Measurements from ENCODE around the gene LHX2. TPM values are rescaled to one million over a fixed set of nuclear protein-coding genes. Genes with fewer than 3 reads are reported as not detected.

Gene LHX2
- total RNA-seq, 1 experiment from 2014 or later = not detected

DNA sequence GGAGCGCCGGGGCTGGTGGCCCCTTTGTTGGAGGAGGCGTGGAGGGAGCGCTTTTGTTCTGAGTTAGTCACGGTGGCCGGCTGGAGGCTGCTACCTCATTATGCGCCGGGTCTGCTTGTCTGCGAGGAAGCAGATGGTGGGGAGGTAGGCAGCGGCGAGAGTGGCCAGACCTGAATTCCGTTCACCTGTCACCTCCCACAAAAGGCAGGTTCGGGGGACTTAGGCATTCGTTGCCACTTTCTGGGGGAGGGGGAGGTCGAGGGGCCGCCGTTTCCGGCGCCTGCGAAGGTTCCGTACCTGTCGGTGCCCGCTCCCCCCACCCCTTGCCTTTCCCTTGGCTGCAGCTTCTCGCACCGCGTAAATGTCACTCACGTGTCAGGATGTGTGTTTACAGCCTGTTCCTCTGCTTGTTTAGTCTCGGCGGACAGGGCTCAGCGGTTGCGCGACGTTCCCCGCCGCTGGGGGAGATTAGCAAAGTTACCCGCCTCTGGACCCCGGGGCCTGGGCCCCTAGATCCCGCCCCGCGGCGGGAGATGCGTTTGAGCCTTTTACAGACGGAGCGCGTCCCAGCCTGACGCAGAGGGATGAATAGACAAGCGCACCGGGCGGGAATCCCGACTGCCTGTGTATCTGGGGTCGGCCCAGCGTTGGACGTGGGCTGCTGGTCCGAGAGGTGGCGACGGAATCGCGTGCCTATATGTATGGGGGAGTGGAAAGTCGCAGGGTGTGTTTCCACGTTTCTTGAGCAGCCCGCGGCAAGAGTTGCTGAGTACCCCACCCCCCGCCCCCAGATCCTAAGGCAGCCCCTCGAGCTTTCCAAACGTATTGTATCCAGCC is 2.7 kb upstream of the LHX2 start:
- H3K9me3 Mint-ChIP-seq = peaks cover 2 to 15% of the 10 kb centered on the region in 2 experiments; a peak in 1 of 5 replicates

More for the DNA sequence above, 2.7 kb upstream of the LHX2 start:
- no peak overlapping the region for H3K4ac ChIP-seq (ENCODE audit: low read depth, low read length)
- H4K8ac ChIP-seq (replicated peaks; ENCODE audit: insufficient read length, low read depth, low read length) = no peak overlapping the region
- Mint-ChIP-seq H3K4me3 (peak overlapping the region; percentile 48 to 82), H3K27ac (no peak overlapping the region), H3K36me3 (ENCODE audit: insufficient read depth in 1 of 3, low read depth in 3 of 3) (no peaks in the 10 kb centered on the region; a peak in 1 of 7 replicates), H3K4me1 (peaks cover 36 to 62% of the 10 kb centered on the region in 2 experiments), H3K27me3 (ENCODE audit: low read depth) (peaks cover 98% of the 10 kb centered on the region)
- H2BK20ac ChIP-seq (ENCODE audit: low read depth, low read length, poor library complexity, severe bottlenecking) = no peak overlapping the region
- H3K23me2 ChIP-seq (ENCODE audit: insufficient read length, low read depth, low read length, poor library complexity, severe bottlenecking) = peaks cover 14% of the 10 kb centered on the region
- H2BK12ac ChIP-seq (ENCODE audit: insufficient read length, low read depth, low read length) = no peak overlapping the region
- peak; percentile 81 for DNase-seq
- no peak overlapping the region for H3T11ph ChIP-seq (ENCODE audit: low read length)
- no peak overlapping the region for H2BK15ac ChIP-seq (ENCODE audit: low read depth, low read length)
- H3K27ac ChIP-seq (ENCODE audit: insufficient read length, low read depth, low read length) = no peak overlapping the region
- H4K5ac ChIP-seq (ENCODE audit: insufficient read length, low read depth, low read length) = no peak overlapping the region
- H3K56ac ChIP-seq (ENCODE audit: insufficient read length, low read depth, low read length) = no peak overlapping the region
- TF ChIP-seq, protein P1, sequence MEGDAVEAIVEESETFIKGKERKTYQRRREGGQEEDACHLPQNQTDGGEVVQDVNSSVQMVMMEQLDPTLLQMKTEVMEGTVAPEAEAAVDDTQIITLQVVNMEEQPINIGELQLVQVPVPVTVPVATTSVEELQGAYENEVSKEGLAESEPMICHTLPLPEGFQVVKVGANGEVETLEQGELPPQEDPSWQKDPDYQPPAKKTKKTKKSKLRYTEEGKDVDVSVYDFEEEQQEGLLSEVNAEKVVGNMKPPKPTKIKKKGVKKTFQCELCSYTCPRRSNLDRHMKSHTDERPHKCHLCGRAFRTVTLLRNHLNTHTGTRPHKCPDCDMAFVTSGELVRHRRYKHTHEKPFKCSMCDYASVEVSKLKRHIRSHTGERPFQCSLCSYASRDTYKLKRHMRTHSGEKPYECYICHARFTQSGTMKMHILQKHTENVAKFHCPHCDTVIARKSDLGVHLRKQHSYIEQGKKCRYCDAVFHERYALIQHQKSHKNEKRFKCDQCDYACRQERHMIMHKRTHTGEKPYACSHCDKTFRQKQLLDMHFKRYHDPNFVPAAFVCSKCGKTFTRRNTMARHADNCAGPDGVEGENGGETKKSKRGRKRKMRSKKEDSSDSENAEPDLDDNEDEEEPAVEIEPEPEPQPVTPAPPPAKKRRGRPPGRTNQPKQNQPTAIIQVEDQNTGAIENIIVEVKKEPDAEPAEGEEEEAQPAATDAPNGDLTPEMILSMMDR (conservative IDR thresholded peaks at IDR 0.05) = no peak
- H2BK120ac ChIP-seq (ENCODE audit: low read depth, low read length, poor library complexity, severe bottlenecking) = no peak overlapping the region
- no peak overlapping the region for H4K91ac ChIP-seq (ENCODE audit: insufficient read length, low read depth, low read length)
- H2AFZ ChIP-seq (ENCODE audit: low read length) = no peak overlapping the region
- H2AK5ac ChIP-seq (ENCODE audit: insufficient read length, low read length) = no peak overlapping the region
- no peak overlapping the region for H3K23ac ChIP-seq (ENCODE audit: insufficient read length, low read depth, low read length)
- no peaks in the 10 kb centered on the region for H3K9me3 ChIP-seq (ENCODE audit: control insufficient read depth, low read depth, low read length)
- H4K20me1 ChIP-seq (ENCODE audit: control insufficient read depth, insufficient read depth, insufficient read length) = peaks cover 2% of the 10 kb centered on the region
- H3K4me2 ChIP-seq (ENCODE audit: insufficient read depth, insufficient read length, low read length) = peak overlapping the region; percentile 75
- no peak overlapping the region for H3K18ac ChIP-seq (ENCODE audit: insufficient read length, low read depth, low read length)
- no peak overlapping the region for H2BK5ac ChIP-seq (ENCODE audit: insufficient read length, low read length)
- no peak overlapping the region for H3K14ac ChIP-seq (ENCODE audit: insufficient read depth, low read length)
- H3K27me3 ChIP-seq (ENCODE audit: insufficient read depth, low read length) = peaks cover 88% of the 10 kb centered on the region
- H3K79me1 ChIP-seq (ENCODE audit: insufficient read depth, low read depth, low read length, poor library complexity, severe bottlenecking) = no peaks in the 10 kb centered on the region
- peaks cover 9% of the 10 kb centered on the region for H3K4me1 ChIP-seq (ENCODE audit: insufficient read depth, low read length)
- no peak overlapping the region for H3K9ac ChIP-seq (ENCODE audit: extremely low read depth, insufficient read length, low read length)
- no peaks in the 10 kb centered on the region for H3K79me2 ChIP-seq (ENCODE audit: insufficient read depth, low read length)
- no CpG with 5 or more reads among the region's 65 CpGs for WGBS (ENCODE audit: extremely low coverage, insufficient read length, low lambda C conversion rate)

Measured in H9 (cell line).